Measurements from ENCODE around the gene NSD1.

DNA sequence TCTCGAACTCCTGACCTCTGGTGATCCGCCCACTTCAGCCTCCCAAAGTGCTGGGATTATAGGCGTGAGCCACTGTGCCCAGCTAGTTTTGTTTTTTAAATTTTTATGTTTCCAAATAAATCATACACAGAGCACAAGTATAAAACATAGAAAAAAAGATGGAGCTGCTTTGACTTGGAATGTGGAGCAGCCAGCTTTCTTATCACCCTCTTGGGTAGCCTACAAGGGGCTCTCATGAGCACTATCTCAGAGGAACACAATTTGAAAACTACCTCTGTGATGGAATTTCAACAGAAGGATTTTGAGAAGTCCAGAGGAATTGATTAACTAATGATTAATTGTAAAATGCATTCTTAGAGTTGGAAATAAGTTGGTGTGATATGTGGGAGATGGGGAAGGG, 45.9 kb downstream of the NSD1 start:
- TF ChIP-seq EZH2 (IDR thresholded peaks at IDR 0.05; ENCODE audit: low read length, missing control alignments): no peak
- no peak for TF ChIP-seq CTCF (conservative IDR thresholded peaks at IDR 0.05 in 1 of 2, IDR thresholded peaks at IDR 0.05 in 1 of 2; ENCODE audit: low read depth in 1 of 2, low read length in 2 of 2)

Measured in fibroblast of lung (primary cell).